ENCODE data around the gene AUH.
A peak's percentile ranks its signal among the peaks of the same experiment; 100 is the strongest.

AUH gene

DNA sequence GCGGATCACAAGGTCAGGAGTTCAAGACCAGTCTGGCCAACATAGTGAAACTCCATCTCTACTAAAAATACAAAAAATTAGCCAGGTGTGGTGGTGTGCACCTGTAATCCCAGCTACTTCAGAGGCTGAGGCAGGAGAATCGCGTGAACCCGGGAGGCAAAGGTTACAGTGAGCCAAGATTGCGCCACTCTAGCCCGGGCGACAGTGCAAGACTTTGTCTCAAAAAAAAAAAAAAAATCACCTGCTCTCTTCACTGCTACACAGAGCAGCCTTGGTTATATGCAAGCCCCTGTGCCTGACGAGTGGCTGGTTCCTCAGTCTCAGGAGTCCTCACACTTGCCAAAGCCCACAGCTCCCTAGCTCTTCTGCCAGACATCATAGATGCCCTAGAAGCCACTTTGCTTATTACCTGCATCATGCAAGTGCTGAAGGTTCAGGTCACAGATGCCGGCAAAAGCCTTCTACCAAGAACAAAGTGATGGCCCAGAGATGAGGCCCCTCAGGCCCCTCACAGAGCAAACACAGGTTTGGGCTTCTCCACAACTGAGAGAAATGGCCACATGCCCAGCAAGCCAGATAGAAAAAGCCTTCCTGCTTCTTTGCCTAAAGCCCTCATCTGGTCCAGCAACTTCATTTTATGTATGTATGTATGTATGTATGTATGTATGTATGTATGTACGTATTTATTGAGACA lies 176.4 kb downstream of the AUH start:
- DNase-seq: no peak

DNA sequence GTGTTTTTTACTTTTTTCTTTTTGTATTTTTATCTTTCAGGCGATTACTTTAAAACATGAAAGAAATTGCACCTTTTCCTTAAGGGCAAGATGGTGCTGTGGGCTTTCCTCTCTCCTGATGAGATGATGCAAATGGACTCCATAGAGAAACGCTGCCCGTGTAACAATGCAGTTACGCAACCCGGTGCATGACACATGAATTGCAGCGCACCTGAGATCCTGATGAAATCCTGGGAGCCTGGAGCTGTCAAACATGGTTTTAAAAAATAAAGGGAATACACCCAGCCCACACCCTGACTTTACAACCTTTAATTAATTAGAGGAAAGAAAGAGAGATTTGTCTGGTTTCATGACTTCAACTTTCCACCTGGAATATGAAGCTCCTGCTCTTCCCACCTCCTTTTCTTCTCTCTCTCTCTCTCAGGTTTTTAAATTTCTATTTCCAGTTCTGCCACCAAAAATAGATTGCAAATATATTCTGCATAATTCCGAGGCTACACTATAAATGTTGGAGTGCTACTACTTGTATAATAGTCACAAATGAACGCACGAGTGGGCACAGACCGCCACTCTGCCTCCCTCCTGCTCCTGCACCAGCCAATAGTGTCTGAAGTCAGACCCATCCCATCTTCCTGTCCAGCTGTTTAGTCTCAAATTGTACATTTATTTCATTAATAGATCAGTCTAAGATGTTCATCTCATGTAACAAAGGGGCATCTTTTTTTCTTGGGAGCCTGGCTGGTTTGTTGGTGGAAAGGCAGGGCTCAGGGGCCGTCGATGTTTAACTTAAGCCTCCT lies 179.1 kb downstream of the AUH start:
- no peak for DNase-seq

DNA sequence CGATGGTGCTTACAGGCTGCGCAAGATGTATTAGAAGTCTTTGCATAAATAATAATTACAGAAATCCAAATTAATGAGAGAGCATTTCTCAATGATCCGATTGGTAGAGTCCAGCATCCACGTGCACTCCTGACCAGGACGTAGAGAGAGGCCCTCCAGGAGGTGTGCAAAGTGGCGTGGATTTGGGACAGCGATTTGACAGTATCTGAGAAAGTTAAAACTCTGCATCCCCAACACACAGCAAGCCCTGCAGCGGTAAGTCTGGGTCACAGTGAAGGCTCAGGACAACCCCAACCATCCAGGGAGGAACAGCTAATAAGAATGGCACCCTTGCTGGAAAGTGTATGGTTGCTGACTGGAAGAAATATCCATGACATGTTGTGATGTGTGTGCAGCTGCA lies 180.2 kb downstream of the AUH start:
- DNase-seq: no peak

DNA sequence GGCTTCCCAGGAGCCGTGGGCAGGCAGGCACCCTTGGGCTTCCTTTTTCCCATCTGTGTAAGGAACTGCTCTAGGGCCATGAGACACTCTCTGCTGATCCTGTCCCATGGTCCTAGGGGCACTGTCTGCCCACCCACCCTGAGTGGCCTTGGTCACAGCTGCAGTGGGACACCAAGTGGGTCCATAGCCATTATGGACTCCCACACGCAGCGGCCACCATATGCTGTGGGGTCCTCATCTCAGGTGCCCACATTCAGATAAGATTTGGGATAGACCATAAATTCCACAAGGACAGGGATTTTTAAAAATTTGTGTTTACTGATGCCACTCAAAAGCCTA lies 180.8 kb downstream of the AUH start:
- DNase-seq: no peak

DNA sequence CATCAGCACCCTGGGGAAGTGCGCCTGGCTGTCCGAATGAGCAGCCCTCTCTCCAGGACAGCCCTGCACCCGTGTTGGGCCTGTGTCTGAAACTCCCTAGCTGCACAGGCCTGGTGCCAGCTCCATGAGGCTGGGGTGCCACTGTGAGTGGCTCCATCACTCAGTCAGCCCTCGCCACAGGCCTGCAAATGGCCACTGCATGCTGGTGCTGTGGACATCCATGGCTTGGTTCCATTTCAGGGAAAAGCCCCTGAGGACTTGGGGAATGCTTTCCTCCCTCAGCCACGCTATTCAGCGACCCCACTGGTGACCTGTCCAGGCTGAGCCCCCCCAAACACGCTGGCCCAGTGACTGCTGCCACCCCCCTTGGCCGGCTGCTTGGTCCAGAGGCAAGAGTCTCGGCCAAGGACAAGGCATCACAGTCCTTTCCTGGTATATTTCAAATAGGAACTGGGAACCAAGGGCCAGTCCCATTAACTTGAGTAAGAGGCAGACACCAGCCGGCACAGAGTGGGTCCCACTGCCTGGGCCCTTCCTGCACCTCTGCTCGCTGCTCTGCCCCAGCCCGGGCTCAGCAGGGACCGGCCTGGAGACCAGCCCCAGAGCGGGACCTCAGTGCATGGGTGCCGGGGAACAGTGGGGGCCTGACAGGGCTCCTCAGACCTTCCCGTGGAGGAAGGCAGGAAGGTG lies 181.3 kb downstream of the AUH start:
- DNase-seq: no peak

DNA sequence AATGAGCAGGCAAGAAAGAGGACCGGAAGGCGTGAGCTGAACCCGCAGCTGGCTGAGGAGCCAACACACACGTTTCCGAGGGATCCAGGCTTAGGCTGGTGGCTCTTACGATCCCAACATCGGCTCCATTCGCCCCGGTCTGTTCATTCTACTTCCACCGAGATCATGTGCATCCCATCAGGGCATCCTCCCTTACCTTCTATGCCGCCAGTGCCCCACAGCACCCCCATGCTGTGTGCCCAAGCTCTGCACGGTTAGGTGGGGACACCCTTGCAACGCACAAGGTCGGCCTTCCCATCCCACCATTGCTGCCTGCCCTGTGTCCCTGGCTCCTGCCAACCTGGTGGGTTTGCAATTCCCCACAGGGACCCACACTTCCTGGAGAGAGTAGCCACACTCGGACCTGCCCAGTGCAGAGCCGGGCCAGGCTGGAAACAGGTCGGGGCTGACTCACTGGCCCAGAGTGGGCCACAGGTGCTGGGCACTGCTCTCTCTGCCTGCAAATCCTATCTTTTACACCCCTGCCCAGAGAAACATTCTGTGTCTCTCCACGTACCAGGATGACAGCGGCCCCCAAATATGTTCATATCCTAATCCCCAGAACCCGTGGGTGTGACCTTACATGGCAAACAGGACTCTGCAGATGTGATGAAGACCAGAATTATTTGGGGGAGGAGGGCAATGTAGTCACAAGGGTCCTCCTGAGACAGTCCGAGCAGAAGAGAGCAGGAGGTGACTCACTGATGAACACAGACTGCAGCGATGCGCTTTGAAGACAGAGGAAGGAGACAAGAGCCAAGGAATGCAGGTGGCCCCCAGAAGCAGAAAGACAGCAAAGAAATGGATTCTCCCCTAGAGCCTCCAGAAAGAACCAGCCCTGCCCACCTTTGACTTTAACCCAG lies 182.2 kb downstream of the AUH start:
- DNase-seq: no peak

DNA sequence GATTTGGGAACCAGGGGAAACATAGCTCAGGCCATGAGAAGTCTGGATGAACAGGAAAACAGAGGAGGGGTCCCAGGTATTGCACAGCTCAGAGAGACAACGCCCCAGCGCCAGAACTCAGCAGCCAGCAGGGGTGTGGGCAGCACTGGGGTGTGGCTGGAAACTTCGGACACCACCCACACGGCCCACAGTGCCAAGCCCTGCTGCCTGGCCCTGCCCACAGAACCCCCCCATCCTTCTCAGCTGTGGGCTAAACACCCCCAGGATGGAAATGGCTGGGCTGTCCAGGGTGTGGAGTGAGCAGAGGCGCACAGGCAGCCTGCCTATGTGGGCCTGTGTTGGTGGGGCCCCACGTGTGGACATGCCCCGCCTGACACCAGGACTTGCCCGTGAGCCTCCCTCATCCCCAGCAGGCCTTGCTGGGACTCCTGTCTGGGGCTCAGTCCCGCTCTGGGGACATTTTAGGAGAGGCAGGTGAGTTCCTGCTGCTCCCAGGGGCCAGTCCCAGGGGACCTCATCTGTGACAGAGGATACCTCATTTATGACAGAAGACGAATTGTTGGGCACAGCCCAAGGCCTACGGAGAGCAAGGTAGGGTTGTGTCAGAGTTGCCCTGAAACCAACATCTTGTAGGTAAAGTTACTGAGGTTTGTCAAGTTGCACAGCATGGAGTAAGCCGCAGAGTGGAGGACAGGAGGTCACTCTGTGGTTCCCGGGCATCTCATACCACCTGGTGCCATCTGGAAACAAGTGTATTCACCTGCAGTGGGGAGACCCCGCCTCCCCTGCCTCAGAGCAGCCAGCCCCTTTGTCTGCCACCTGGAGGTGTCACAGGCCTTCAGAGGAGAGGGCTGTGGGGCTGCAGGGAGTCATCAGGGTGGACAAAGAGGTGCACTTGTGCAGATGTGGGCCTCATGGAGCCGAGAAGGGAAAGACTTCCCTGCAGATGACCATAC lies 183.2 kb downstream of the AUH start:
- no peak for DNase-seq

DNA sequence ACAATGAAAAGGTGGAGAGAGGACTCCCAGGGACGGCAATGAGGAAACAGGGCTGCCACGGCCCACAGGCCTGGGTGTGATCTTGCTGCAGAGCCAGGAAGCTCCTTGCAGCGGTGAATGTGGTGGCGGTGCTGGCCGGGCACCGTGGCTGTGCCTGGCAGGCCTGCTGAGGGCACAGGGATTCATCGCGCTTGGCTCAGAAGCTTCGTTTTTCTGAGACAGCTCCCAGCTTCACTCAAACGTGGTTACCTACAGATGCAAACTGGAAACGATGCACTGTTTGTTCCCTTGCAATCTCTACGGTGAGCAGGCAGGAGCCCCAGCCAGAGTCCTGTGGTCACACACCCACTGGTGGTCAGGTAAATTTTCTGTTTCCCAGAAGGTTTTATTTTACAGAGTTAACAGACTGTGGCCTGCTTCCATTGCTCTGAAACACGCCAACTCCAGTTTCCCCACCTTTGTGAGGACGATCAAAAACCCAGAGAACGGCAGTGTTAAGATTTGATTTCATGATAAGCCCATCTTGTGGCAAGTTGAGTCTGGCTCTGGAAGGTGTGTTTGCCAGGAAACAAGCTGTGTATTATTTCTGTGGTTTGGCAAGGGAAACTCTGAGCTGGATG lies 183.9 kb downstream of the AUH start:
- no peak for DNase-seq

DNA sequence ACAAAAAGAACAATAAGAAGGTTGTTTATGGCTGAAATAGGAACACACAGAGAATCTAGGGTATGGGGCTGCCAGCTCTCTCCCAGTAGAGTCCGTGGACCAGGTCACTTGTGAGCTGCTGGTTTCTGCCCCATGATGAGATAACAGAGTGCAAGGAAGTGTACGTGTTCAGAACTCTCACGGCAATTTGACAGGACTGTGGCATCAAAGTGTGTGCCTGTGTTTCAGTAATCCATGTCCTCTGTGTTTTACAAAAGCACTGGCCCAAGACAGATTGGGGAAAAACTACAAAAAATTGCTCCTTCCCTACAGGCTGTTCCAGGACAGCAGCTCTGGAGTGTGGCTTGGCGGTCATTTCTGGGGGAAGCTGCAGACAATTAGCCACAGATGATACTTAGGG lies 184.6 kb downstream of the AUH start:
- DNase-seq: no peak

DNA sequence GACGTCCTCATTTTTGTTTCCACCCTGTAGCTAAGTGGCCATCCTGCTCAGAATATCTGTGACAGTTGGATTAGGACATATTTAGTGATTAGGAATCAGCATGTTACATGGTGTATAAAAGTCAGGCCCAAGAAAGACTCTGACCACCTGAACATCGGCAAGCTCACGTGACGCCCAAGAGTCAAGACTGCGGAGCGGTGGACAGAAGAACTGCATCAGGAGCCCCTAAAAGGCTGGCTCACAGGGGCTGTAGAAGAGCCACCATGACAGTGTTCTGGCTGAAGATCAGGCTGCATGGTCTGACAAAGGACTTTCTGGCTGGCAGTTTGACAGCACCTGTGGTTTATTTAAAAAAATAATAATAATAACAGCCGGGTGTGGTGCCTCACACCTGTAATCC lies 185.3 kb downstream of the AUH start:
- DNase-seq: no peak

DNA sequence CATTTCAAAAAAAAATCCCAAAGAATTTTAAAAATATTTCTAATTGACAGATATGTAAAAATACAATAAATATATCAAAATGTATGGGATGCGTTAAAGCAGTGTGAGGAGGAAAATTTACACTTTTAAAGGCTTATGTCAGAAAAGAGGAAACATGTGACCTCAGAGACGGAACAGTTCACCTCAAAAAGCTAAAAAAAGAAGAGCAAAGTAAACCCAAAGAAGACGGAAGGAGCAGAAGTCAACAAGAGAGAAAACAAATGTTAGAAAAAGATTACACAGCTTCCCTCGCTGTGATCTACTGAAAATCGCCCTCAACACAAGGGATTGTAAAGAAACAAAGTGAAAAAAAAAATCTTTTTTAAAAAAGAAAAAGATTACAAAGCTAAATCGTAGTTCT lies 186.9 kb downstream of the AUH start:
- DNase-seq: no peak

DNA sequence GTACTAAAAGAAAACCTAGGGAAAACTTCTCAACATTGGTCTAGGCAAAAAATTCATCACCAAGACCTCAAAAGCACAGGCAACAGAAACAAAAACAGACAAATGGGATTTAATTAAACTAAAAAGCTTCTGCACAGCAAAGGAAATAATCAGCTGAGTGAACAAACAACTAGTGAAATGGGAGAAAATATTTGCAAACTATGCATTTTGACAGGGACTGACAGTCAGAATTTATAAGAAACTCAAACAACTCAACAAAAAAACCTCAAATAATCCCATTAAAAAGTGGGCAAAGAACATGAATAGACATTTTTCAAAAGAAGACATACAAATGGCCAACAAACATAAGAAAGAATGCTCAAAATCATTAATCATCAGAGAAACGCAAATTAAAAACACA lies 189.4 kb downstream of the AUH start:
- DNase-seq: no peak

DNA sequence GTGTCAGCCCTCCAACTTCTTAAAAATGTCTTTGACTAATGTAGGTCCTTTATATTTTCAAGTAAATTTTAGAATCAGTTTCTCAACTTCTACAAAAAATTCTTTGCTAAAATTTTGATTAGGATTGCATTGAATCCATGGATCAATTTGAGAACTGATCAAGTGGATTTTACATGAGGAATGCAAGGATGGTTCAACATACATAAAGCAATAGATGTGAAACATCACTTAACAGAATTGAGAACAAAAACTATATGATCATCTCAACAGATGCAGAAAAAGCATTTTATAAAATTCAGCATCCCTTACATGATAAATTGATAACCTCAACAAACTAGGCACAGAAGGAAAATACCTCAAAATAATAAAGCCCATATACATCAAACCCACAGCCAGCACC lies 190.8 kb downstream of the AUH start:
- DNase-seq: no peak

DNA sequence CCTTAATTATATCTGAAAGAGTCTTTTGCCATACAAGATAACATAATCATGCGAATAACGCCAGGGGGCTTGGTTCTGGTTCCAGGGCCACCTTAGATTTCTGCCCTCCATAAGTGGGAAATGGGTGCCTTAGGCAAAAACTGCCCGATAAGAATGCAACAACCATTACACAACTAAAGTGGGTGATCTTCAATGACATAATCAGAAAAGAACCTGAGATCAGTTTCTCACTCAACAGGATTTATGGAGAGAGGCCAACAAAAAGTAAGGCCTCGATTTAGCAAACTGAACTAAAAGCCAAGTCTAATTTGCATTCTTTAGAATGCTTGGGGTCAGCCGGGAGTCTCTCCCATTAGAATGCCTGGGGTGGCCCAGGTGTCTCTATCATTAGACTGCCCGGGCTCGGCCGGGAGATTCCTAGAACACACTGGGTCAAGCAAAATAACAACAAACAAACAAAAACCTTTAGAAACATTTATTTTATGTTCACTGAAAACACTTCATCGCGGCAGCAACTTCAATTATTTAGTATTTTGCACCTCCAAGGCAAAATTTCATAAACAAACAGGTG lies 194.8 kb downstream of the AUH start:
- no peak for DNase-seq

DNA sequence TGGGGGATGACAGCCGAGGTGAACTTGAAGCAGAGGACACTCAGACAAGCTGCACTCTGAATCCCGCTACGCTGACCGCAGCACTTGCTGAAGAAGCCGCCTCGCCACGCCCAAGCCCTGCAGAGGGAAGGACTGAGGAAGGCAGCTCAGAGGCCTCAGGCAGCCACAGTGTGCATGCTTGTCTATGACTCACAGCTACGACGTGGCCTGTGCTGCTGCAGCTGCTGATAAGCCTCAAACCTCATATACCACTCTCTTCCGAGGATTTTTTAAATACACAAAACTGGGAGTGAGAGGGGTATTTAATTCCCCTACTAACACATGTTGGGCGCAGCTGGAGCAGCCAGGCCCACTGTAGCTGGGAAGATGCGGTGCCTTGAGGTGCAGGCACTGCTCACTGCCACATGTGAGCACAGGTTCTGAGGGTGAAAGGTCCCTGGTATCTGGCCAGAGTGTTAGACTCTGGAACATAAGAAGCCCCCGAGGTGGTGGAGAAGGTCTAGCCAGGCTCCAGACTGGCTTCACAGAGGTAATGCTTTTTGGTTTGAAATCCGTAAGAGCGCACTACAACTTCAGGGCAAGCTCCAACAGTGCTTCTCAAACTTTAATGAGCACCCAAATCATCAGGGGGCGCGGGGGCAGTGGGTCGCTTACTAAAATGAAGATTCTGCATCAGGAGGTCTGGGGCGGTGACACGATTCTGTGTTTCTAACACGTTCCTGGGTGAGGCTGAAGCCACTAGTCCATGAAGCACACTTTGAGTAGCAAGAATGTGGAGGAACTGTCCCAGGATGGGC lies 196.8 kb downstream of the AUH start:
- peak; percentile 25 for DNase-seq
